Head of caudate nucleus (tissue), 42 donors: ENCODE results near the gene HSP90AA1.
"Not testable (repeated sequence)": the region's sequence is repeated elsewhere in the genome, so short reads cannot be mapped to it uniquely, and the experiment has no call there.

ENCODE experiments used
- DNase-seq, 42 donors: peaks; one replicate each; pipeline versions ENCODE4 v3.0.0 to v3.0.0-alpha.2; 2020 to 2021; ENCODE audit warnings: mixed read lengths in 7 of 42
- intact Hi-C: fragments of 100-400 bp; cut with DNase I; formaldehyde crosslinking; loops from one replicate; pipeline ENCODE4 v1.15.0; 2022

The HSP90AA1 gene

GRCh38 chr14:102095871-102096568 lies 9.2 kb upstream of the HSP90AA1 start:
- DNase-seq, result peak in 5 of 42 donors; percentile 21 to 52 (median 28)

GRCh38 chr14:102095231-102095870 lies 8.5 kb upstream of the HSP90AA1 start:
- peak in 17 of 42 donors; percentile 19 to 70 (median 53) for DNase-seq
- intact Hi-C loops, result loop anchor here (10.0 kb wide), 1 partner anchor 119 kb away; no protein-coding TSS in a partner anchor

More at GRCh38 chr14:102095871-102096568, 9.2 kb upstream of the HSP90AA1 start:
- intact Hi-C loops, result loop anchor here (10.0 kb wide), 1 partner anchor 119 kb away; no protein-coding TSS in a partner anchor

- intact Hi-C loops, result loop anchor here (5.0 to 10.0 kb wide), 2 partner anchors 121 to 132 kb away; partner anchors contain the start of gene DYNC1H1
- DNase-seq, result peak in 1 of 42 donors; percentile 30
These were observed 7.3 kb upstream of the HSP90AA1 start for GRCh38 chr14:102094101-102094500.

- intact Hi-C loops, result loop anchor here (5.0 to 10.0 kb wide), 2 partner anchors 122 to 131 kb away; partner anchors contain the start of gene DYNC1H1
These were observed 6.0 kb upstream of the HSP90AA1 start for GRCh38 chr14:102092806-102093205.

GRCh38 chr14:102090713-102091112 lies 3.9 kb upstream of the HSP90AA1 start:
- DNase-seq, result no peak
- intact Hi-C loops, result loop anchor here (5.0 to 10.0 kb wide), 2 partner anchors 124 to 128 kb away; partner anchors contain the start of gene DYNC1H1

More at GRCh38 chr14:102092806-102093205, 6.0 kb upstream of the HSP90AA1 start:
- DNase-seq, result no peak

GRCh38 chr14:102089621-102090343 lies 2.9 kb upstream of the HSP90AA1 start:
- intact Hi-C loops, result loop anchor here (5.0 to 10.0 kb wide), 3 partner anchors 125 to 218 kb away; partner anchors contain the start of genes DYNC1H1 and MOK
- no peak for DNase-seq

- intact Hi-C loops, result loop anchor here (5.0 kb wide), 1 partner anchor 219 kb away; the partner anchor contains the start of gene MOK
- peak in 38 of 42 donors; percentile 27 to 73 (median 48) for DNase-seq
These were observed 1.4 kb upstream of the HSP90AA1 start for GRCh38 chr14:102088012-102088792.

- intact Hi-C loops, result loop anchor here (5.0 kb wide), 1 partner anchor 220 kb away; the partner anchor contains the start of gene MOK
These were observed 843 bp upstream of the HSP90AA1 start for GRCh38 chr14:102087762-102088011.

GRCh38 chr14:102086709-102086971 lies 204 bp downstream of the HSP90AA1 start:
- intact Hi-C loops, result loop anchor here (5.0 kb wide), 1 partner anchor 221 kb away; the partner anchor contains the start of gene MOK
- DNase-seq, result no peak

More at GRCh38 chr14:102087762-102088011, 843 bp upstream of the HSP90AA1 start:
- DNase-seq, result peak in 1 of 42 donors; percentile 34

- DNase-seq, result peak in 30 of 42 donors; percentile 29 to 74 (median 52)
- intact Hi-C loops, result loop anchor here (5.0 kb wide), 1 partner anchor 221 kb away; the partner anchor contains the start of gene MOK
These were observed 716 bp downstream of the HSP90AA1 start for GRCh38 chr14:102085948-102086708.

GRCh38 chr14:102085488-102085887 lies 1.4 kb downstream of the HSP90AA1 start:
- DNase-seq, result peak in 1 of 42 donors; percentile 61
- intact Hi-C loops, result loop anchor here (5.0 kb wide), 1 partner anchor 222 kb away; the partner anchor contains the start of gene MOK

GRCh38 chr14:102084931-102085330 lies 1.9 kb downstream of the HSP90AA1 start:
- intact Hi-C loops, result loop anchor here (5.0 kb wide), 1 partner anchor 222 kb away; the partner anchor contains the start of gene MOK
- no peak for DNase-seq

- intact Hi-C loops, DNase-seq: not testable (repeated sequence)
These were observed 2.3 kb downstream of the HSP90AA1 start for GRCh38 chr14:102084522-102084921.

GRCh38 chr14:102081231-102082080 lies 5.4 kb downstream of the HSP90AA1 start:
- intact Hi-C loops, result no loop called here
- DNase-seq, result no peak

GRCh38 chr14:102080183-102081080 lies 6.4 kb downstream of the HSP90AA1 start:
- no peak for DNase-seq
- intact Hi-C loops, result no loop called here

- intact Hi-C loops, result no loop called here
- DNase-seq, result no peak
These were observed 7.2 kb downstream of the HSP90AA1 start for GRCh38 chr14:102079700-102079979.
